Stimulated activated CD4-positive, alpha-beta T cell treated with anti-CD3 and anti-CD28 coated beads, Interleukin-12 subunit alpha, Interleukin-12 subunit beta, amount 100 ng/mL, for 24 hours (primary cell): ENCODE results near the gene ATRAID.

ENCODE experiments used
- DNase-seq, 2 experiments: peaks; one replicate each; pipeline ENCODE4 v3.0.0-alpha.2; 2020; ENCODE audit warnings: low read depth in 2 of 2

ATRAID gene

GRCh38 chr2:27219091-27219490, 7.2 kb downstream of the ATRAID start:
- DNase-seq = no peak

GRCh38 chr2:27220091-27220490, 8.2 kb downstream of the ATRAID start:
- DNase-seq = no peak

- no peak for DNase-seq
Measured at GRCh38 chr2:27221166-27221565, 9.3 kb downstream of the ATRAID start.

- no peak for DNase-seq
Measured at GRCh38 chr2:27222407-27222806, 10.6 kb downstream of the ATRAID start.

GRCh38 chr2:27223416-27223815, 11.6 kb downstream of the ATRAID start:
- DNase-seq = no peak

- DNase-seq = no peak
Measured at GRCh38 chr2:27225526-27225925, 13.7 kb downstream of the ATRAID start.

- no peak for DNase-seq
Measured at GRCh38 chr2:27227501-27227900, 15.7 kb downstream of the ATRAID start.

GRCh38 chr2:27231921-27232320, 20.1 kb downstream of the ATRAID start:
- DNase-seq = no peak

- no peak for DNase-seq
Measured at GRCh38 chr2:27233341-27233740, 21.5 kb downstream of the ATRAID start.

GRCh38 chr2:27236136-27236535, 24.3 kb downstream of the ATRAID start:
- DNase-seq = no peak

- no peak for DNase-seq
Measured at GRCh38 chr2:27236626-27237025, 24.8 kb downstream of the ATRAID start.

- no peak for DNase-seq
Measured at GRCh38 chr2:27237341-27237945, 25.6 kb downstream of the ATRAID start.

- DNase-seq = no peak
Measured at GRCh38 chr2:27238976-27239375, 27.1 kb downstream of the ATRAID start.

GRCh38 chr2:27240406-27240805, 28.6 kb downstream of the ATRAID start:
- DNase-seq = no peak

GRCh38 chr2:27241761-27242613, 30.1 kb downstream of the ATRAID start:
- no peak for DNase-seq

GRCh38 chr2:27242614-27242951, 30.7 kb downstream of the ATRAID start:
- no peak for DNase-seq

- no peak for DNase-seq
Measured at GRCh38 chr2:27243391-27244130, 31.7 kb downstream of the ATRAID start.

GRCh38 chr2:27245116-27245515, 33.3 kb downstream of the ATRAID start:
- no peak for DNase-seq

- DNase-seq = no peak
Measured at GRCh38 chr2:27245626-27246025, 33.8 kb downstream of the ATRAID start.

GRCh38 chr2:27247893-27248292, 36.1 kb downstream of the ATRAID start:
- no peak for DNase-seq

GRCh38 chr2:27249159-27249890, 37.5 kb downstream of the ATRAID start:
- no peak for DNase-seq
